ENCODE results near the gene ECHS1. TPM values are rescaled to one million over a fixed set of nuclear protein-coding genes. Genes with fewer than 3 reads are reported as not detected.
"Not testable (repeated sequence)": the region's sequence is repeated elsewhere in the genome, so short reads cannot be mapped to it uniquely, and the experiment has no call there.

The ECHS1 gene
- total RNA-seq, 2 experiments from 2014 or later, result 45.8 to 48.7 TPM

DNA sequence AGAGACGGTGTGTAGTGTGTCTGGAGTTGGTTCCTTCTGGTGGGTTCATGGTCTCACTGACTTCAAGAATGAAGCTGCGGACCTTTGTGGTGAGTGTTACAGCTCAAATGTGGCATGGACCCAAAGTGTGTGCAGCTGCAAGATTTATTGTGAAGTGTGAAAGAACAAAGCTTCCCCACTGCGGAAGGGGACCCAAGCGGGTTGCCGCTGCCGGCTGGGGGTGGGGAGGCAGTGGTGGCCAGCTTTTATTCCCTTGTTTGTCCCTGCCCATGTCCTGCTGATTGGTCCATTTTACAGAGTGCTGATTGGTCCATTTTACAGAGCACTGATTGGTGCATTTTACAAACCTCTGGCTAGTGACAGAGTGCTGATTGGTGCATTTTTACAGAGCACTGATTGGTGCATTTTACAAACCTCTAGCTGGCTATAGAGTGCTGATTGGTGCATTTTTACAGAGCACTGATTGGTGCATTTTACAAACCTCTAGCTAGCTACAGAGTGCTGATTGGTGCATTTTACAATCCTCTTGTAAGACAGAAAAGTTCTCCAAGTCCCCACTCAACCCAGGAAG, 52.2 kb downstream of the ECHS1 start:
- intact Hi-C loops (cut with micrococcal nuclease); DNase-seq; H3K4me3 Mint-ChIP-seq; H3K27me3 Mint-ChIP-seq (ENCODE audit: low read depth); H3K9me3 Mint-ChIP-seq; H3K27ac Mint-ChIP-seq; H3K36me3 Mint-ChIP-seq (ENCODE audit: low read depth): not testable (repeated sequence)
- H3K4me1 Mint-ChIP-seq (ENCODE audit: low read depth), result peaks cover 10% of the 10 kb centered on the region
- CTCF ChIA-PET, result interaction anchor here (0.7 to 1.5 kb wide), 5 partner anchors 9 to 267 kb away, joined by 3 to 9 read pairs (median 3); no protein-coding TSS in a partner anchor

DNA sequence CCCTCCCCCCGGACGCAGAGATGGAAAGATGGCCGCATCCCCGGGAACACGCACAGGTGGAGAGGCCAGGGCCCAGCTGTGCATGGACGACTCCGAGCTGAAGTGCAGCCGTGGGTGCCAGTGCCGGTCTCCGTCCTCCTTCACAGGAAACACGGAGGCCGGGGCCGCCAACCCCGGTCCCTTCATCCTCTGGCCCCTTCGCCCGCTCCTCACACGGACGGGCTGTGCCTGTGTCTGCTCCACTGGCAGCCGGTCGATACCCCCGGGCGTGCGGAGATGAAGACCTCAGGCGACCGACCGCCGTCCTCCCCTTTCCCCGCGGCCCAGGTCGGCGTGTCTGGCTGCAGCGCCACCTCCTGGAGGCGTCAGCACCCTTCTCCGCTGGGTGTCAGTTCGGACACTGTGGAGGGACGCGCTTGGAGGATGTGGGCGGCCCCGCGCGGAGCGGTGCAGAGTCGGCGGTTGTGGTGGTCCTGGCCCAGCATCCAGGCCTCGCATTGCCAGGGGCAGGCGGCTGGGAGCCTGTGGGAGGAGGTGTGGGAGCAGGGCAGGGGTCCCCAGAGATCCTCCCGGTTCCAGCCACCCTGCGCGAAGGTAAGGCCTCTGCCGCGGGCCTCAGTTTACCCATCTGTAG, 54.5 kb downstream of the ECHS1 start:
- CTCF ChIA-PET, result interaction anchor here (0.7 to 2.0 kb wide), 4 partner anchors 10 to 175 kb away, joined by 3 to 5 read pairs (median 4); no protein-coding TSS in a partner anchor
- H3K27me3 Mint-ChIP-seq (ENCODE audit: low read depth), result peaks cover 6% of the 10 kb centered on the region
- H3K4me3 Mint-ChIP-seq, result peak overlapping the region; percentile 59
- no peaks in the 10 kb centered on the region for H3K9me3 Mint-ChIP-seq
- H3K36me3 Mint-ChIP-seq (ENCODE audit: low read depth), result no peaks in the 10 kb centered on the region
- peak; percentile 74 for DNase-seq
- H3K27ac Mint-ChIP-seq, result no peak overlapping the region
- H3K4me1 Mint-ChIP-seq (ENCODE audit: low read depth), result peaks cover 7% of the 10 kb centered on the region
- intact Hi-C loops (cut with micrococcal nuclease), result loop anchor here (1.0 to 2.0 kb wide), 2 partner anchors 174 to 378 kb away; no protein-coding TSS in a partner anchor

DNA sequence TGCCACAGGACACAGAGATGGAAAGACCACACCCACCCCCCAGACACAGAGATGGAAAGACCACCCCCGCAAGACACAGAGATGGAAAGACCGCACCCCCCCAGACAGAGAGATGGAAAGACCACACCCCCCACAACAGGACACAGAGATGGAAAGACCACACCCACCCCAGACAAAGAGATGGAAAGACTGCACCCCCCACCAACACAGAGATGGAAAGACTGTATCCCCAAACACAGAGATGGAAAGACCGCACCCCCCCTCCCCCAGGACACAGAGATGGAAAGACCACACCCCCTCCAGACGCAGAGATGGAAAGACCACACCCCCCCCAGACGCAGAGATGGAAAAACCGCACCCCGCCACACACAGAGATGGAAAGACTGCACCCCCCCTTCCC, 56.4 kb downstream of the ECHS1 start:
- peaks cover 7% of the 10 kb centered on the region for H3K4me1 Mint-ChIP-seq (ENCODE audit: low read depth)

DNA sequence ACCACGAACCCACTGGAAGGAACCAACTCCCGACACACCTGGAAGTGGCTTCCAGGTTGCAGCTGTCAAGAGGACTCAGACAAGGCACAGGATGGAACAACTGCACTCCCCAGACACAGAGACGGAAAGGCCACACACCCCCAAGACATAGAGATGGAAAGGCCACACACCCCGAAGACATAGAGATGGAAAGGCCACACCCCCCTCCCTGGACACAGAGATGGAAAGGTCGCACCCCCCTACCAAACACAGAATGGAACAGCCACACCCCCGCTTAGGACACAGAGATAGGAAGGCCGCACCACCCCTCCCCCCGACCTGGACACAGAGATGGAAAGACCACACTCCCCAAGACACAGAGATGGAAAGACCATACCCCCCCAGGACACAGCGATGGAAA, 56.9 kb downstream of the ECHS1 start:
- no peak overlapping the region for H3K4me3 Mint-ChIP-seq
- CTCF ChIA-PET, result interaction anchor here (0.5 to 2.5 kb wide), 6 partner anchors 13 to 376 kb away, joined by 3 to 10 read pairs (median 6); no protein-coding TSS in a partner anchor
- peaks cover 6% of the 10 kb centered on the region for H3K27me3 Mint-ChIP-seq (ENCODE audit: low read depth)
- intact Hi-C loops (cut with micrococcal nuclease), result no loop called here
- no peaks in the 10 kb centered on the region for H3K9me3 Mint-ChIP-seq
- H3K36me3 Mint-ChIP-seq (ENCODE audit: low read depth), result peaks cover 2% of the 10 kb centered on the region
- DNase-seq, result no peak
- H3K4me1 Mint-ChIP-seq (ENCODE audit: low read depth), result peaks cover 7% of the 10 kb centered on the region
- H3K27ac Mint-ChIP-seq, result no peak overlapping the region

More for the DNA sequence above, 56.4 kb downstream of the ECHS1 start:
- intact Hi-C loops (cut with micrococcal nuclease), result no loop called here
- Mint-ChIP-seq H3K36me3 (ENCODE audit: low read depth) (no peaks in the 10 kb centered on the region), H3K4me3 (no peak overlapping the region), H3K27ac (no peak overlapping the region), H3K9me3 (no peaks in the 10 kb centered on the region), H3K27me3 (ENCODE audit: low read depth) (peaks cover 6% of the 10 kb centered on the region)
- DNase-seq, result no peak
- CTCF ChIA-PET, result interaction anchor here (0.5 to 2.1 kb wide), 2 partner anchors 13 to 23 kb away, joined by 3 to 10 read pairs; no protein-coding TSS in a partner anchor

DNA sequence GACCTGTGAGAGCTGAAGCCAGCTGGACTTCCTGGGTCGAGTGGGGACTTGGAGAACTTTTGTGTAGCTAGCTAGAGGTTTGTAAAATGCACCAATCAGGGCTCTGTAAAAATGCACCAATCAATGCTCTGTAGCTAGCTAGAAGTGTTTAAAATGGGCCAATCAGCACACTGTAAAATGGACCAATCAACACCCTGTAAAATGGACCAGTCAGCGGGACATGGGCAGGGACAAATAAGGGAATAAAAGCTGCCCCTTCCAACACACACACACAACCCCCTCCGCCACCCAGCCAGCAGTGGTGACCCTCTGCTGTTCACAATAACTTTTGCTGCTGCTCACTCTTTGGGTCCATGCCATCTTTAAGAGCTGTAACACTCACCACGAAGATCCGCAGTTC, 57.3 kb downstream of the ECHS1 start:
- Mint-ChIP-seq H3K27ac (no peak overlapping the region), H3K27me3 (ENCODE audit: low read depth) (peaks cover 6% of the 10 kb centered on the region), H3K4me1 (ENCODE audit: low read depth) (peaks cover 7% of the 10 kb centered on the region), H3K9me3 (no peaks in the 10 kb centered on the region), H3K4me3 (no peak overlapping the region), H3K36me3 (ENCODE audit: low read depth) (peaks cover 3% of the 10 kb centered on the region)
- CTCF ChIA-PET, result interaction anchor here (0.8 to 2.5 kb wide), 6 partner anchors 12 to 376 kb away, joined by 4 to 10 read pairs (median 6); no protein-coding TSS in a partner anchor
- intact Hi-C loops (cut with micrococcal nuclease), result no loop called here
- DNase-seq, result no peak

DNA sequence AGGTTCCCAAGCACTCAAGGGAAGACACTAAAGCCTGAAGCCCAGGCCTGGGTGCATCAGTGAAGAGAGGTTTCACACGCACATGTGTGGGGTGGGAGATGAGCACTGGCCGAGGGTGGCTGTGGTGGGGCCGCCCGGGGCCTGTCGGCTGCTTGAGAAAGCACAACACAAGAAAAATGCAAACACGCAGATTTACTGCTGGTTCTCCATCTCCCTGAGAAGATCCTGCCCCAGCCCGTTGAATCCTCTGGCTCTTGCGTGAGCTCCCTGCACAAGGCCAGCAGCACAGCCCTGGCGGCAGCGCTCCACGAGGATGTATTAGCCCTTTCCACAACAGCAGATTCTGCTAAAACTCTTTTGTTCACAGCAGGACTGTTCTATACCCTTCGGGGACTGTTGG, 58.2 kb downstream of the ECHS1 start:
- Mint-ChIP-seq H3K9me3 (no peaks in the 10 kb centered on the region), H3K27me3 (ENCODE audit: low read depth) (peaks cover 6% of the 10 kb centered on the region), H3K27ac (no peak overlapping the region), H3K4me1 (ENCODE audit: low read depth) (peaks cover 7% of the 10 kb centered on the region), H3K4me3 (no peak overlapping the region), H3K36me3 (ENCODE audit: low read depth) (peaks cover 6% of the 10 kb centered on the region)
- CTCF ChIA-PET, result interaction anchor here (1.2 to 2.5 kb wide), 6 partner anchors 12 to 184 kb away, joined by 3 to 10 read pairs (median 6); no protein-coding TSS in a partner anchor
- intact Hi-C loops (cut with micrococcal nuclease), result loop anchor here (5.0 kb wide), 1 partner anchor 292 kb away; no protein-coding TSS in a partner anchor
- DNase-seq, result no peak

DNA sequence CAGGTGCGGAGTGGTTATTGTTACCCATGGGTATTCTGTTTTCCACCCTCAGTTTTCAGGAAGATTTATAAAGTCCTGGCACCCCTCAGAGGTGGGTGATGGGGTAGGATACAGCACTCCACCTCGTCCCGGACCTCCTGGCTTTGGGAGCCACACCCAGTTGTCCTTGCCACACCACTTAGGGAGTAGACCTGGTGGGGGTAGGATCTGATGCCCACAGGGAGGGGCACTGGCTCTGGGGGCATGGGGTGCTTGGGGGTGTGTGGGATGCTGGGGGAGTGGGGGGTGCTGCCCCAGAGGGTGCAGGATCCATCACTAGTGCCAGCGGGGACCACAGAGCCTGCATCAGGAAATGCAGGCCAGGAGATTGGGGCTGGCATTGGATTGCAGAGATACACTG, 60.0 kb downstream of the ECHS1 start:
- Mint-ChIP-seq H3K27ac (no peak overlapping the region), H3K27me3 (ENCODE audit: low read depth) (no peaks in the 10 kb centered on the region), H3K36me3 (ENCODE audit: low read depth) (peaks cover 6% of the 10 kb centered on the region), H3K9me3 (no peaks in the 10 kb centered on the region), H3K4me1 (ENCODE audit: low read depth) (no peaks in the 10 kb centered on the region), H3K4me3 (no peak overlapping the region)
- DNase-seq, result no peak
- intact Hi-C loops (cut with micrococcal nuclease), result loop anchor here (5.0 kb wide), 1 partner anchor 294 kb away; no protein-coding TSS in a partner anchor
- CTCF ChIA-PET, result interaction anchor here (1.7 kb wide), 1 partner anchor 16 kb away, joined by 3 read pairs; no protein-coding TSS in a partner anchor

DNA sequence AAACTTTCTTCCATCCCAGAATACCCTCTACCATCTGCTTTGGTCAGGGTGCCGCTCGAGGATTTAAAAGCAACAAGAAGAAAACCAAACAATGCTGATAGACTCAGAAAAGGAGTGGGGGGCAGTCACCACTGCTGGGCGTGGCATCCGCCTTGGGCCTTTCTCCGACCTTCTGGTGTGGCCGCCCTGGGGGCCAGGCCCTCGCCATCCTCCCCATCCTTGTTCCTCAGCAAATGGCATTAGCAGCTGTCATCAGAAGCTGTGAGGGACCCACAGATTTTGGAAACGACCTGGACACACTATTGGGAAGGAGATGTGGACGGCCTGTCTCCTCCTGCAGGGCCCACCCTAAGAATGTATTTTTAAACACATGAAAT, 60.4 kb downstream of the ECHS1 start:
- CTCF ChIA-PET, result interaction anchor here (1.7 kb wide), 1 partner anchor 17 kb away, joined by 3 read pairs; no protein-coding TSS in a partner anchor
- Mint-ChIP-seq H3K4me3 (no peak overlapping the region), H3K27ac (no peak overlapping the region), H3K4me1 (ENCODE audit: low read depth) (peaks cover 2% of the 10 kb centered on the region), H3K27me3 (ENCODE audit: low read depth) (no peaks in the 10 kb centered on the region), H3K36me3 (ENCODE audit: low read depth) (peaks cover 10% of the 10 kb centered on the region), H3K9me3 (no peaks in the 10 kb centered on the region)
- intact Hi-C loops (cut with micrococcal nuclease), result loop anchor here (5.0 kb wide), 1 partner anchor 295 kb away; no protein-coding TSS in a partner anchor
- no peak for DNase-seq

Small RNAs within 50 kb of the gene (microRNA-seq; reads per million reads assigned to microRNA genes)
- 2.7 reads per million for gene MIR3944 (ENCODE audit: borderline microRNAs expressed, borderline replicate concordance)

Other genes starting within 250 kb of the ECHS1 start
- gene KNDC1, start 213.1 kb downstream of the ECHS1 start, total RNA-seq, result not detected
- not detected for gene UTF1, start 143.1 kb downstream of the ECHS1 start, total RNA-seq
- gene VENTX, start 135.5 kb downstream of the ECHS1 start, total RNA-seq, result not detected
- 100 to 1,000 TPM; 112 to 120 TPM for gene ADAM8, start 96.5 kb downstream of the ECHS1 start, total RNA-seq
- 10 to 100 TPM; 47.9 to 56.1 TPM for gene TUBGCP2, start 64.5 kb downstream of the ECHS1 start, total RNA-seq
- 10 to 100 TPM; 37.1 to 39.4 TPM for gene ZNF511, start 64.4 kb downstream of the ECHS1 start, total RNA-seq
- gene CALY, start 36.5 kb downstream of the ECHS1 start, total RNA-seq, result not detected
- gene PRAP1, start 26.0 kb downstream of the ECHS1 start, total RNA-seq, result not detected
- 10 to 100 TPM; 29.9 to 34.9 TPM for gene FUOM, start 15.3 kb downstream of the ECHS1 start, total RNA-seq
- gene PAOX, start 5.9 kb upstream of the ECHS1 start, total RNA-seq, result 1 to 10 TPM; 4.4 to 5.0 TPM
- 10 to 100 TPM; 31.6 to 32.9 TPM for gene MTG1, start 20.8 kb upstream of the ECHS1 start, total RNA-seq
- gene SPRN, start 51.3 kb upstream of the ECHS1 start, total RNA-seq, result not detected
- 1 to 10 TPM; 1.5 to 1.6 TPM for gene SCART1, start 80.6 kb upstream of the ECHS1 start, total RNA-seq
- under 1 TPM in 1 of 2 experiments, not detected in 1; 0.42 TPM for gene CYP2E1, start 154.0 kb upstream of the ECHS1 start, total RNA-seq
- gene SYCE1, start 192.2 kb upstream of the ECHS1 start, total RNA-seq, result under 1 TPM in 1 of 2 experiments, not detected in 1; 0.17 TPM

Measured in activated naive CD4-positive, alpha-beta T cell treated with anti-CD3 and anti-CD28 coated beads for 36 hours (primary cell).